SJSA1 (cell line): Measurements from ENCODE around the gene FHIT. TPM values are rescaled to one million over a fixed set of nuclear protein-coding genes. Genes with fewer than 3 reads are reported as not detected.

Experiments used
- DNase-seq, 2 experiments: peaks; one replicate each; pipeline ENCODE4 v3.0.0-alpha.2; 2015 to 2020; ENCODE audit warnings: low spot score in 2 of 2, low read depth in 1 of 2
- H3K27ac ChIP-seq: fragments of 250-450 bp; sonication (Bioruptor Pico); 2 replicates; pipeline ENCODE4 v1.5.1; 2020; ENCODE audit warnings: mild to moderate bottlenecking, moderate library complexity
- H3K27me3 ChIP-seq: fragments of 250-450 bp; sonication (Bioruptor Pico); replicated peaks from 2 replicates; pipeline ENCODE4 v1.5.1; 2020; ENCODE audit warnings: mild to moderate bottlenecking, moderate library complexity
- H3K36me3 ChIP-seq: fragments of 250-450 bp; sonication (Bioruptor Pico); 2 replicates; pipeline ENCODE4 v1.5.1; 2020; ENCODE audit warnings: mild to moderate bottlenecking
- H3K4me1 ChIP-seq: fragments of 250-450 bp; sonication (Bioruptor Pico); replicated peaks from 2 replicates; pipeline ENCODE4 v1.6.1; 2021; ENCODE audit warnings: mild to moderate bottlenecking
- H3K4me3 ChIP-seq: fragments of 250-450 bp; sonication (Bioruptor Pico); 2 replicates; pipeline ENCODE4 v1.5.1; 2020; ENCODE audit warnings: mild to moderate bottlenecking
- H3K9me3 ChIP-seq: fragments of 250-450 bp; sonication (Bioruptor Pico); replicated peaks from 2 replicates; pipeline ENCODE4 v1.5.1; 2020; ENCODE audit warnings: mild to moderate bottlenecking
- total RNA-seq: library from RNA; depleted of rRNA; stranded (reverse); fragments of >200 nt; shearing (Covaris generic); gene quantifications from 2 replicates; pipeline ENCODE4 v1.2.3, GENCODE V29; 2014

FHIT gene
- total RNA-seq, 1 experiment from 2014 or later = not detected

GRCh38 chr3:60290122-60290492, 961.1 kb downstream of the FHIT start:
- Histone ChIP-seq H3K4me3 (no peak overlapping the region), H3K9me3 (no peaks in the 10 kb centered on the region)

DNA sequence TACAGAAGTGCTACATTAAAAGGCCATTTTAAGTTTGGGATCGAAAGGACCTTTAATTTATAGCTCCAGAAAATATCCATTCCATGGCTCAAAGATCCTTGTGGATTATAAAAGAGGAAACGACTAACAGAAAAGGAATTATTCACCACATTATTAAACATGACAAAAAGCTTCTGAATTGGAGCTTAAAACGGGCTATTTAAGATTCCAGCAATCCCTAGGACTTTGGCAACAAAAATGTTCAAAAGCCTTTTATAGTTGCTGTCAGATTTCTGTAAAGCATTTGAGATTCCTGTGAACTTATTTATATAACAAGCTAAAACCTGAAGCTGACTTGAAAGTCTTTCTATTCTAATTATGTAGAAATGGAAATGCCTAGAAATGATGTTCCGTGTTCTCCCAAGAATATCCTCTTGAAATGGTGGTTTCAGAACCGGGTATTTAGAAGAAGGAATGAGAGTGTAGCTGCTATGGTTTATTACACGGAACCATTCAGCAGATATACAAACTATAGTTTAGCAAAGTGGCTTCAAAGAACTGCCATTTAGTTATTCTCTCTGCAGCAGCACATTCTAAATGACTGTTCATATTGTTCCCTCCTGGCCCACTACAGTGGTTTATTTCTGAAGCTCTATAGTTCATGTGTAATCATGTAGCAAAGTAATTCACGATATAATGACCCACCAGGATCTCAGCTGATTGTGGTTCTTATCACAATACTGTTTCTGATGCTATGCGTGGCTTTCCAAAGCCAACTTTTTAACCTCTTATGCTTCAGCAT, 961.7 kb downstream of the FHIT start:
- Histone ChIP-seq H3K4me3 (no peak overlapping the region), H3K36me3 (no peaks in the 10 kb centered on the region), H3K27me3 (no peaks in the 10 kb centered on the region), H3K27ac (no peak overlapping the region), H3K4me1 (no peaks in the 10 kb centered on the region), H3K9me3 (no peaks in the 10 kb centered on the region)
- DNase-seq = no peak

More at GRCh38 chr3:60290122-60290492, 961.1 kb downstream of the FHIT start:
- no peak overlapping the region for H3K27ac ChIP-seq
- H3K4me1 ChIP-seq = no peaks in the 10 kb centered on the region
- H3K27me3 ChIP-seq = no peaks in the 10 kb centered on the region
- no peaks in the 10 kb centered on the region for H3K36me3 ChIP-seq
- DNase-seq = no peak

DNA sequence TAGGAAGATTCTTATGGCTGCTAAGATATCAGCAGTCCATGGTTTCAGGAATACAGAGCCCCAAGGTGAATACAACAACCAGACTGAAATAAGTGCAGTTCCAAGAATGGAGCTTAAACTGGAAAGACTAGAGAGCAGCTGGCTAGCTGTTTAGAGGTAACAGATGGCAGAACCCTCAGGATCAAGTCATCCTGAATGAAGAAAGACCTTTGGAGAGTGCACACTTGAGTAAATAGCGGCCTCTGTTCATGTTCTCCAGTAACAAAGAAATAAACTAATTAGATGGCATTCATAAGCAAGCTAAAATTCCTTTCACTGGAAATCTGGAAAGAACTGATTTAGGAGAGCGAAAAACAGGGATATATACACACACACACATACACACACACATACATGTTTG, 968.4 kb downstream of the FHIT start:
- Histone ChIP-seq H3K27ac (no peak overlapping the region), H3K36me3 (no peaks in the 10 kb centered on the region), H3K4me1 (no peaks in the 10 kb centered on the region), H3K9me3 (no peaks in the 10 kb centered on the region), H3K4me3 (no peak overlapping the region), H3K27me3 (no peaks in the 10 kb centered on the region)
- DNase-seq = no peak

DNA sequence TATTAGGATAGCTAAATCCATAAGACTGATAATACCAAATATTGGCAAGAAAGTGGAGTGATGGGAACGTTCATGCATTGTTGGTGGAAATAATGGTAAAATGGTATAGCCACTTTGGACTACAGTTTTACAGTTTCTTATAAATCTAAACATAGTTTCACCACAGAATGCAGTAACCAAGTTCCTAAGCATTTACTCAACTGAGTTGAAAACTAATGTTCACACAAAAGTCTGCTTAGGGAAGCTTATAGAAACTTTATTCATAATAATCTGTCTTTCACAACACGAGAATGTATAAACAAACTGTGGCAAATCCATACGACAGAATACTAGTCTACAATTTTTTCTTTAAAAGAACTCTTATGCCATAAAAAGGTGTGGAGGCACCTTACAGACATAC, 969.3 kb downstream of the FHIT start:
- Histone ChIP-seq H3K9me3 (no peaks in the 10 kb centered on the region), H3K4me1 (no peaks in the 10 kb centered on the region), H3K4me3 (no peak overlapping the region), H3K36me3 (no peaks in the 10 kb centered on the region), H3K27me3 (no peaks in the 10 kb centered on the region), H3K27ac (no peak overlapping the region)
- DNase-seq = no peak

GRCh38 chr3:60277361-60277800, 973.9 kb downstream of the FHIT start:
- DNase-seq = no peak
- Histone ChIP-seq H3K27ac (no peak overlapping the region), H3K4me1 (no peaks in the 10 kb centered on the region), H3K36me3 (no peaks in the 10 kb centered on the region), H3K27me3 (no peaks in the 10 kb centered on the region), H3K9me3 (no peaks in the 10 kb centered on the region), H3K4me3 (no peak overlapping the region)

GRCh38 chr3:60276615-60277014, 974.6 kb downstream of the FHIT start:
- Histone ChIP-seq H3K9me3 (no peaks in the 10 kb centered on the region), H3K4me3 (no peak overlapping the region), H3K36me3 (no peaks in the 10 kb centered on the region), H3K4me1 (no peaks in the 10 kb centered on the region), H3K27me3 (no peaks in the 10 kb centered on the region), H3K27ac (no peak overlapping the region)
- no peak for DNase-seq

GRCh38 chr3:60274646-60275045, 976.6 kb downstream of the FHIT start:
- Histone ChIP-seq H3K27me3 (no peaks in the 10 kb centered on the region), H3K36me3 (no peaks in the 10 kb centered on the region), H3K9me3 (no peaks in the 10 kb centered on the region), H3K27ac (no peak overlapping the region), H3K4me3 (no peak overlapping the region), H3K4me1 (no peaks in the 10 kb centered on the region)
- DNase-seq = no peak

- H3K9me3 ChIP-seq = no peaks in the 10 kb centered on the region
- no peak overlapping the region for H3K27ac ChIP-seq
- H3K4me3 ChIP-seq = no peak overlapping the region
- H3K4me1 ChIP-seq = no peaks in the 10 kb centered on the region
- no peaks in the 10 kb centered on the region for H3K27me3 ChIP-seq
- DNase-seq = no peak
- no peaks in the 10 kb centered on the region for H3K36me3 ChIP-seq
Observed at GRCh38 chr3:60274098-60274497, 977.2 kb downstream of the FHIT start.

DNA sequence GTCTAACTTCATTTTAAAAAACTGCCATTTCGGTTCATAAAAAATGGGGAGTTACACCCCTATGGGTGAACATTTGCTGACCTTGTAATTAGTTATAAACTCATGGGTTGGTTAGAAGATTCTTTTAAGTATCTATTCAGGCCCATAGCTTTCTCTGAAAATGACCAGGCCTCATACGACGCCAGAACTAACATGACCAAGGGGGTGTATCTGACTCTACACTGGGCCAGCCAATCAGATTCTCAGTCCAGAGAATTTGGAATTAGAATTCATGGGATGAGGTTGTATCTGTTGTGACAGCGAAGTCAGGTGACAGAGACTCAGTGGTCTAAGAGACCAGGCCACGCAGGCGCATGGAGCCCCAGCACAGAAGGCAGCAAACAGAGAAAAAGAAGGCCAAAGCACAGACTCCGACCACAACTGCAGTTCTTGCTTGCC, 981.4 kb downstream of the FHIT start:
- no peak for DNase-seq
- Histone ChIP-seq H3K9me3 (no peaks in the 10 kb centered on the region), H3K27me3 (no peaks in the 10 kb centered on the region), H3K36me3 (no peaks in the 10 kb centered on the region), H3K4me1 (no peaks in the 10 kb centered on the region), H3K4me3 (no peak overlapping the region), H3K27ac (no peak overlapping the region)

GRCh38 chr3:60269377-60269776, 981.9 kb downstream of the FHIT start:
- no peak for DNase-seq
- Histone ChIP-seq H3K9me3 (no peaks in the 10 kb centered on the region), H3K27me3 (no peaks in the 10 kb centered on the region), H3K36me3 (no peaks in the 10 kb centered on the region), H3K4me3 (no peak overlapping the region), H3K27ac (no peak overlapping the region), H3K4me1 (no peaks in the 10 kb centered on the region)

GRCh38 chr3:60268123-60268522, 983.1 kb downstream of the FHIT start:
- no peak overlapping the region for H3K27ac ChIP-seq
- H3K4me1 ChIP-seq = no peaks in the 10 kb centered on the region
- no peaks in the 10 kb centered on the region for H3K9me3 ChIP-seq
- no peak for DNase-seq
- H3K4me3 ChIP-seq = no peak overlapping the region
- no peaks in the 10 kb centered on the region for H3K27me3 ChIP-seq
- no peaks in the 10 kb centered on the region for H3K36me3 ChIP-seq

DNA sequence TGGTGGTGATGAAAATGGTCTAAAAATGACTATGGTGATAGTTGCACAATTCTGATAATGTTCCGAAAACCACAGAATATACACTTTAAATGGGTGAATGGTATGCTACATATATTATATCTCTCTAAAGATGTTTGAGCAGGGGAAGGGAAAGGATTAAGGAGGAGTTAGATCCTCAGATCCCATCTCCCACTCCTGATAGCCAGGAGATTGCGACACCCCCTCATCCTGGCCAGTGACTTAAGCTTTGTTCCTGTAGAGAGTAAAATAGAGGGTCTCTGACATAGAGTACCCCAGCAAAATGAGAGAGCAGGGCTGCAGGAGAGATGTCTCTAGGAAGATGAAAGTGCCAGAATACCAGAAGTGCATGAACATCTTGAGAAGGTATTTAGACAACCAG, 984.8 kb downstream of the FHIT start:
- no peak for DNase-seq
- no peaks in the 10 kb centered on the region for H3K4me1 ChIP-seq
- no peaks in the 10 kb centered on the region for H3K27me3 ChIP-seq
- H3K27ac ChIP-seq = no peak overlapping the region
- H3K36me3 ChIP-seq = no peaks in the 10 kb centered on the region
- no peaks in the 10 kb centered on the region for H3K9me3 ChIP-seq
- no peak overlapping the region for H3K4me3 ChIP-seq

DNA sequence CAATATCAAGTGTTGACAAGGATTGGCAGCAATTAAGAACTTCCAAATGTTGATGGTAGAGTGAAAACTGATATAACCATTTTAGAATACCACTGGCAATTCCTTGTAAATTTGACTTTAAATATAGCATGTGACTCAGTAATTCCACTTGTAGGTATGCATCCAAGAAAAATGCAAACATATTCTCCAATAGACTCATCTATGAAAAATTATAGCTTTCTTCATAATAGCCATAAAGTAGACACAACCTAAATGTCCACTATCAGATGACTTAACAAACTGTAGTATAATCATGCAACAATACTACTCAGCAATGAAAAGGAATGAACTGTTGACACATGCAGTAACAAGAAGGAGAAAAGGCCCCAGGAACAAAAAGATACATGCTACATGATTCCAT, 988.1 kb downstream of the FHIT start:
- no peaks in the 10 kb centered on the region for H3K4me1 ChIP-seq
- H3K4me3 ChIP-seq = no peak overlapping the region
- no peaks in the 10 kb centered on the region for H3K27me3 ChIP-seq
- no peaks in the 10 kb centered on the region for H3K36me3 ChIP-seq
- DNase-seq = no peak
- H3K27ac ChIP-seq = no peak overlapping the region
- H3K9me3 ChIP-seq = no peaks in the 10 kb centered on the region

DNA sequence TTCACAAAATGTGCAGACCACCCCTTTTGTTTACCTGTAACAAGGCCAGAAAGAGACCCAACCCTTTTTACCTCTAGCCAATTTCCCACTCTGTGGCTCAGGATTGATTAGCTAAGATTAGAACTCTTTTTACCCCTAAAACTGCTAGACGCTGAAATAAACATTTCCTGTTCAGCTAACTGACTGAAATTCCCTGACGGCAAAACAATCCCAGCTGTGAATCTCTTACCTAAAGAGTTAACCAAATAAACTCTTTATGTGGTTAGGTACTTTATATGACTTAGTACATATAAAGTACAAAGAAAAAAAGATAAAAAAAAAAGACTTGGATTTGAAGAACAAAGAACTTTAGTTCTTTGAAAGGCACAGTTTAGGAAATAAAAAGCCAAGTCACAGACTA, 988.7 kb downstream of the FHIT start:
- Histone ChIP-seq H3K4me3 (no peak overlapping the region), H3K27ac (no peak overlapping the region)

GRCh38 chr3:60260546-60260945, 990.7 kb downstream of the FHIT start:
- DNase-seq = no peak
- Histone ChIP-seq H3K27ac (no peak overlapping the region), H3K4me1 (no peaks in the 10 kb centered on the region), H3K9me3 (no peaks in the 10 kb centered on the region), H3K27me3 (no peaks in the 10 kb centered on the region), H3K4me3 (no peak overlapping the region), H3K36me3 (no peaks in the 10 kb centered on the region)

More for the DNA sequence above, 988.7 kb downstream of the FHIT start:
- no peak for DNase-seq
- Histone ChIP-seq H3K4me1 (no peaks in the 10 kb centered on the region), H3K36me3 (no peaks in the 10 kb centered on the region), H3K27me3 (no peaks in the 10 kb centered on the region), H3K9me3 (no peaks in the 10 kb centered on the region)
